H1 (cell line): ENCODE measurements around the gene ACTL7A. TPM values are rescaled to one million over a fixed set of nuclear protein-coding genes. Genes with fewer than 3 reads are reported as not detected.

ENCODE experiments used
- CHD7 ChIP-seq: fragments of 300-600 bp; sonication (generic); IDR thresholded peaks from 2 replicates; pipeline ENCODE4 v1.7.1; 2012; ENCODE audit warnings: low read length, moderate library complexity, mild to moderate bottlenecking, inconsistent platforms; ENCODE audit not compliant: insufficient replicate concordance
- GTF2F1 ChIP-seq: IDR thresholded peaks from 2 replicates; pipeline ENCODE4 v1.6.1; 2012; ENCODE audit warnings: low read depth, low read length, improper control_type of control experiment, borderline replicate concordance
- JUN ChIP-seq: IDR thresholded peaks from 2 replicates; pipeline ENCODE4 v1.6.1; 2011; ENCODE audit warnings: low read depth, mild to moderate bottlenecking, improper control_type of control experiment, low read length
- SIX5 ChIP-seq: IDR thresholded peaks from 2 replicates; pipeline ENCODE4 v1.6.1; 2011; ENCODE audit warnings: mild to moderate bottlenecking, low read depth, low read length
- polyA plus RNA-seq, 7 experiments: library from polyadenylated mRNA; depleted of rRNA in 3 of 7; stranded (reverse) in 5 of 7; unstranded in 2 of 7; fragments of >200 nt in 5 of 7; fragments of 200-250 nt in 2 of 7; gene quantifications; 1 replicate in 5 of 7; 2 replicates in 1 of 7; 4 replicates in 1 of 7; pipeline versions ENCODE4 v1.2.1 to v1.2.3, GENCODE V29; 2011 to 2013; ENCODE audit warnings: missing spikeins in 2 of 7, mixed read lengths in 2 of 7
- total RNA-seq: library from RNA; stranded (reverse); fragmentation: NEBNext Ultra II Directional; extraction: Animal tissue kit (Norgen Biotek cat#: 25700); gene quantifications from 2 replicates; pipeline ENCODE4 v1.2.1, GENCODE V29; 2021

ACTL7A gene
- total and polyA plus RNA-seq, 2 of the 8 experiments (the other 6 are each of a cell fraction or from before 2014, with no cell fraction given) = not detected

GRCh38 chr9:108877524-108877923 is 15.5 kb downstream of the ACTL7A start (continued):
- TF ChIP-seq CHD7 (no peak), GTF2F1 (no peak), SIX5 (no peak), JUN (no peak)
- TF ChIP-seq, all 59 proteins: peak for 0
